ENCODE results near the gene HIVEP3.

- TF ChIP-seq REST (IDR thresholded peaks at IDR 0.05; ENCODE audit: insufficient replicate concordance, low read depth): no peak
- no peak for TF ChIP-seq CTCF (IDR thresholded peaks at IDR 0.05; ENCODE audit: insufficient read depth, low read length)
- no peak for TF ChIP-seq POLR2AphosphoS5 (IDR thresholded peaks at IDR 0.05; ENCODE audit: low read depth)
- TF ChIP-seq GABPA (IDR thresholded peaks at IDR 0.05; ENCODE audit: low read depth): no peak
Observed at GRCh38 chr1:41892301-41892781, 26.4 kb downstream of the HIVEP3 start.
